ENCODE results near the gene XRN2. TPM values are rescaled to one million over a fixed set of nuclear protein-coding genes. Genes with fewer than 3 reads are reported as not detected.

The XRN2 gene
- total and polyA plus RNA-seq, 7 experiments from 2014 or later, result 51.7 to 83.2 (median 61.7) TPM

- ATAC-seq (no peak), DNase-seq (no peak)
- H3K36me3 Mint-ChIP-seq, result peaks cover 9 to 27% (median 18%) of the 10 kb centered on the region in 5 donors
- intact Hi-C loops (cut with micrococcal nuclease), result loop anchor here in 1 of 2 donors (2.0 kb wide), 1 partner anchor 155 kb away; no protein-coding TSS in a partner anchor
- H3K9me3 Mint-ChIP-seq, result peaks cover 0 to 19% (median 5%) of the 10 kb centered on the region in 11 donors
- CTCF ChIA-PET, result no interaction called here
- POLR2A ChIA-PET, result no interaction called here
- Histone ChIP-seq H3K27ac (ENCODE audit: low read depth, low read length) (no peak overlapping the region), H3K9me3 (ENCODE audit: control insufficient read depth in 2 of 3, low read length in 3 of 3) (no peaks in the 10 kb centered on the region), H3K27me3 (ENCODE audit: control insufficient read depth in 2 of 2, insufficient read depth in 2 of 2, low read length in 2 of 2) (peaks cover 20 to 34% of the 10 kb centered on the region in 2 donors), H3K4me3 (ENCODE audit: low read length) (no peak overlapping the region), H3K36me3 (ENCODE audit: control insufficient read depth in 2 of 3, insufficient read depth in 3 of 3, low read length in 3 of 3) (peaks cover 2 to 13% (median 3%) of the 10 kb centered on the region in 3 experiments), H3K4me1 (ENCODE audit: control insufficient read depth in 2 of 2, insufficient read depth in 2 of 2, low read length in 2 of 2) (peaks cover 0 to 16% of the 10 kb centered on the region in 2 donors)
- H3K4me3 Mint-ChIP-seq, result peak overlapping the region in 8 of 10 donors; percentile 1 to 73 (median 34)
- H3K27me3 Mint-ChIP-seq, result peaks cover 36 to 48% (median 46%) of the 10 kb centered on the region in 5 donors
- H3K27ac Mint-ChIP-seq, result peak overlapping the region in 3 of 9 donors; percentile 16 to 42 (median 38)
- peaks cover 11 to 30% (median 22%) of the 10 kb centered on the region in 7 donors for H3K4me1 Mint-ChIP-seq
Measured at GRCh38 chr20:21391972-21392352, 88.8 kb downstream of the XRN2 start.

DNA sequence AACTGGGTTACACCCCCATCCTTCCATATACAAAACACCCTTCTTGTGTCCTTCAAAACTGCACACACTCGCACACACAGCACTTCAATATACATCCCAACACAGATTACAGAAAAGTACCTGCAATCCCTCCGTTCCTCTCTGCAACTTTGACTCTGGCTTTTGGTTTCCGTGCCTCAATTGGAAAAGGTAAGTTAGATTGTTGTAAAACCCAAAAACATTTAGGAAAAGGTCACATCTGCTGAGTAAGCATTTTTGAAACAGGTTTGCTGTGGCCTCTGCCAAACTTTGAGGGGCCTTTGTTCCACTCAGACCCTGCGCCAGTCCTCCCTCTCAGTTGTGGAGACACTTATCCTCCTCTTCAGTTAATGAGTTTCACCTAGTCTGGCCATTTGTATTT is 90.0 kb downstream of the XRN2 start:
- Mint-ChIP-seq H3K36me3 (peaks cover 5 to 19% (median 12%) of the 10 kb centered on the region in 5 donors), H3K4me3 (peak overlapping the region in 3 of 10 donors; percentile 5 to 41 (median 39))
- POLR2A ChIA-PET, result no interaction called here

DNA sequence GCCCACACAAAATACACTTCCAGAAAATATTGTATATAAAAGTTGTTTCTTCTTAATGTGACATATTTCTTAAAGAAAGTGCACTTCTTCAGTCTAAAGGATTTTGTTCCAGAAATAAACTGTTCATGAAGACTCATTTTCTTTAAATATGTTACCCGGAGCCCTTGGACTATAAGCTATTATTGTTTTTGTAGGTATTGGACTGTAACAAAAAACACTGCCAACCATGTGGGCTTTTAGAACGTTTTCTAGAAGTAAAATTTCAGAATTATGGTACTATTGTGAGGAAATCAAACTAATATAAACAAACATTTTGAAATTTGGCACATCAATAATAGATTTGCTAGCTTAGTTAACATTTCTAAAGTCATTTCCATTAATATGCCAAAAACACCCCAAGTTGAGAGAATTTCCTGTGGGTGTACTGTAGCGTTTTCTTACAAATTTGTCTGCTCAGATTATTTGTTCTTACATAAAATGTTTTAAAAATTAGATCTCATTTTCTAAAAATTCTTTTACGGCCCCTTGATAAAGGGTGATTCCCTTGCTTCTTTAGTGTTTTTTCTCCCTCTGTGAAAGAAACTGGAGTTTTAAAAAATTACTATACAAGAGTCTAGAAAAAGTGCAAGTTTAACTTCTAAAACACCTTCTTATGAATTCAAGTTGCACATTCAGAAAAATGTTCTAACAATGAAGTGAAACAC is 90.8 kb downstream of the XRN2 start:
- Mint-ChIP-seq H3K4me3 (no peak overlapping the region), H3K9me3 (peaks cover 0 to 32% (median 12%) of the 10 kb centered on the region in 11 donors), H3K27me3 (peaks cover 50 to 64% (median 62%) of the 10 kb centered on the region in 5 donors), H3K27ac (no peak overlapping the region), H3K4me1 (peaks cover 13 to 37% (median 30%) of the 10 kb centered on the region in 7 donors), H3K36me3 (peaks cover 5 to 17% (median 12%) of the 10 kb centered on the region in 5 donors)
- no peak for ATAC-seq
- no peak for DNase-seq
- Histone ChIP-seq H3K9me3 (ENCODE audit: control insufficient read depth in 2 of 3, low read length in 3 of 3) (peaks cover 0 to 7% (median 0%) of the 10 kb centered on the region in 3 experiments), H3K36me3 (ENCODE audit: control insufficient read depth in 2 of 3, insufficient read depth in 3 of 3, low read length in 3 of 3) (peaks cover 0 to 4% (median 0%) of the 10 kb centered on the region in 3 experiments), H3K27me3 (ENCODE audit: control insufficient read depth in 2 of 2, insufficient read depth in 2 of 2, low read length in 2 of 2) (peaks cover 30 to 50% of the 10 kb centered on the region in 2 donors), H3K4me1 (ENCODE audit: control insufficient read depth in 2 of 2, insufficient read depth in 2 of 2, low read length in 2 of 2) (peaks cover 0 to 16% of the 10 kb centered on the region in 2 donors), H3K4me3 (ENCODE audit: low read length) (no peak overlapping the region), H3K27ac (ENCODE audit: low read depth, low read length) (no peak overlapping the region)
- POLR2A ChIA-PET, result interaction anchor here (0.7 kb wide), 1 partner anchor 94 kb away, joined by 3 read pairs; no protein-coding TSS in a partner anchor
- intact Hi-C loops (cut with micrococcal nuclease), result loop anchor here in 1 of 2 donors (2.0 kb wide), 3 partner anchors 113 to 293 kb away; no protein-coding TSS in a partner anchor
- CTCF ChIA-PET, result no interaction called here

More for the DNA sequence above, 90.0 kb downstream of the XRN2 start:
- Histone ChIP-seq H3K4me3 (ENCODE audit: low read length) (no peak overlapping the region), H3K27me3 (ENCODE audit: control insufficient read depth in 2 of 2, insufficient read depth in 2 of 2, low read length in 2 of 2) (peaks cover 27 to 42% of the 10 kb centered on the region in 2 donors), H3K36me3 (ENCODE audit: control insufficient read depth in 2 of 3, insufficient read depth in 3 of 3, low read length in 3 of 3) (peaks cover 0 to 5% (median 0%) of the 10 kb centered on the region in 3 experiments), H3K9me3 (ENCODE audit: control insufficient read depth in 2 of 3, low read length in 3 of 3) (peaks cover 0 to 5% (median 0%) of the 10 kb centered on the region in 3 experiments), H3K27ac (ENCODE audit: low read depth, low read length) (no peak overlapping the region), H3K4me1 (ENCODE audit: control insufficient read depth in 2 of 2, insufficient read depth in 2 of 2, low read length in 2 of 2) (peaks cover 0 to 16% of the 10 kb centered on the region in 2 donors)
- DNase-seq (no peak), ATAC-seq (no peak)
- Mint-ChIP-seq H3K27me3 (peaks cover 42 to 56% (median 54%) of the 10 kb centered on the region in 5 donors), H3K4me1 (peaks cover 13 to 37% (median 30%) of the 10 kb centered on the region in 7 donors), H3K27ac (peak overlapping the region in 1 of 9 donors; percentile 7), H3K9me3 (peaks cover 0 to 24% (median 7%) of the 10 kb centered on the region in 11 donors)
- intact Hi-C loops (cut with micrococcal nuclease), result loop anchor here in 1 of 2 donors (2.0 kb wide), 1 partner anchor 156 kb away; no protein-coding TSS in a partner anchor
- CTCF ChIA-PET, result no interaction called here

- Histone ChIP-seq H3K4me3 (ENCODE audit: low read length) (no peak overlapping the region), H3K27me3 (ENCODE audit: control insufficient read depth in 2 of 2, insufficient read depth in 2 of 2, low read length in 2 of 2) (peaks cover 36 to 55% of the 10 kb centered on the region in 2 donors), H3K9me3 (ENCODE audit: control insufficient read depth in 2 of 3, low read length in 3 of 3) (peaks cover 0 to 9% (median 0%) of the 10 kb centered on the region in 3 experiments), H3K4me1 (ENCODE audit: control insufficient read depth in 2 of 2, insufficient read depth in 2 of 2, low read length in 2 of 2) (peaks cover 0 to 16% of the 10 kb centered on the region in 2 donors), H3K36me3 (ENCODE audit: control insufficient read depth in 2 of 3, insufficient read depth in 3 of 3, low read length in 3 of 3) (no peaks in the 10 kb centered on the region), H3K27ac (ENCODE audit: low read depth, low read length) (no peak overlapping the region)
- no peak overlapping the region for H3K27ac Mint-ChIP-seq
- H3K9me3 Mint-ChIP-seq, result peaks cover 0 to 37% (median 15%) of the 10 kb centered on the region in 11 donors
- H3K4me3 Mint-ChIP-seq, result no peak overlapping the region
- DNase-seq (no peak), ATAC-seq (no peak)
- peaks cover 56 to 70% (median 68%) of the 10 kb centered on the region in 5 donors for H3K27me3 Mint-ChIP-seq
- CTCF ChIA-PET, result no interaction called here
- intact Hi-C loops (cut with micrococcal nuclease), result loop anchor here in 1 of 2 donors (2.0 kb wide), 2 partner anchors 112 to 294 kb away; no protein-coding TSS in a partner anchor
- peaks cover 5 to 14% (median 12%) of the 10 kb centered on the region in 5 donors for H3K36me3 Mint-ChIP-seq
- POLR2A ChIA-PET, result interaction anchor here (0.7 kb wide), 1 partner anchor 95 kb away, joined by 3 read pairs; no protein-coding TSS in a partner anchor
- peaks cover 13 to 37% (median 30%) of the 10 kb centered on the region in 7 donors for H3K4me1 Mint-ChIP-seq
Measured at GRCh38 chr20:21394551-21394950, 91.4 kb downstream of the XRN2 start.

- DNase-seq, result no peak
- H3K36me3 ChIP-seq (ENCODE audit: control insufficient read depth in 2 of 3, insufficient read depth in 3 of 3, low read length in 3 of 3), result no peaks in the 10 kb centered on the region
- POLR2A ChIA-PET, result interaction anchor here (0.8 kb wide), 1 partner anchor 49 kb away, joined by 3 read pairs; no protein-coding TSS in a partner anchor
- no peak for ATAC-seq
- Mint-ChIP-seq H3K36me3 (peaks cover 5 to 12% (median 11%) of the 10 kb centered on the region in 5 donors), H3K27ac (peak overlapping the region in 5 of 9 donors; percentile 16 to 73 (median 56)), H3K4me3 (peak overlapping the region; percentile 39 to 85 (median 76)), H3K27me3 (peaks cover 56 to 74% (median 73%) of the 10 kb centered on the region in 5 donors), H3K4me1 (peaks cover 13 to 37% (median 30%) of the 10 kb centered on the region in 7 donors), H3K9me3 (peaks cover 0 to 40% (median 15%) of the 10 kb centered on the region in 11 donors)
- H3K4me3 ChIP-seq (ENCODE audit: low read length), result no peak overlapping the region
- H3K9me3 ChIP-seq (ENCODE audit: control insufficient read depth in 2 of 3, low read length in 3 of 3), result peaks cover 0 to 9% (median 0%) of the 10 kb centered on the region in 3 experiments
- intact Hi-C loops (cut with micrococcal nuclease), result loop anchor here (1.0 to 5.0 kb wide), 5 partner anchors 92 to 302 kb away; partner anchors contain the start of gene XRN2 (in 1 of the 2)
- CTCF ChIA-PET, result interaction anchor here (0.6 kb wide), 1 partner anchor 13 kb away, joined by 3 read pairs; no protein-coding TSS in a partner anchor
- H3K27me3 ChIP-seq (ENCODE audit: control insufficient read depth in 2 of 2, insufficient read depth in 2 of 2, low read length in 2 of 2), result peaks cover 39 to 57% of the 10 kb centered on the region in 2 donors
- peaks cover 0 to 16% of the 10 kb centered on the region in 2 donors for H3K4me1 ChIP-seq (ENCODE audit: control insufficient read depth in 2 of 2, insufficient read depth in 2 of 2, low read length in 2 of 2)
- H3K27ac ChIP-seq (ENCODE audit: low read depth, low read length), result no peak overlapping the region
Measured at GRCh38 chr20:21395051-21395665, 92.0 kb downstream of the XRN2 start.
